HepG2 (cell line): ENCODE measurements around the gene AUP1. TPM values are rescaled to one million over a fixed set of nuclear protein-coding genes. Genes with fewer than 3 reads are reported as not detected.

ENCODE experiments used
- ATAC-seq: fragments of 200-7000 bp; cut with Tn5 transposase; 3 replicates; pipeline ENCODE4 v1.9.1; 2020; ENCODE audit warnings: mild to moderate bottlenecking, moderate library complexity
- BruUV-seq: library from RNA; stranded (reverse); fragments of 400-500 nt; replicated peaks from 2 replicates; lab custom pipeline; 2021; lab: Mats Ljungman, UMichigan
- CTCF ChIA-PET: fragments of 300-600 bp; formaldehyde crosslinking; extraction: SDS; loops from one replicate; lab custom pipeline; 2021; ENCODE audit warnings: low total read pairs, inconsistent platforms, low intra/inter-chr PET ratio; lab: Yijun Ruan, JAX
- POLR2A ChIA-PET: fragments of 350-600 bp; sonication (Branson Sonifier 250); formaldehyde crosslinking; loops from one replicate; lab custom pipeline; 2020; ENCODE audit warnings: antibody characterized with exemption, inconsistent platforms; lab: Yijun Ruan, JAX
- DNase-seq: peaks from one replicate; pipeline ENCODE4 v3.0.0-alpha.2; 2015; ENCODE audit warnings: low spot score
- FAIRE-seq: peaks from 3 replicates; lab custom pipeline; 2011; peaks lifted over from hg19 to GRCh38; lab: Jason Lieb, UNC
- H2AFZ ChIP-seq: one replicate; pipeline ENCODE4 v1.6.1; 2011; ENCODE audit warnings: low read length, inconsistent platforms
- H3K27ac ChIP-seq: fragments of 300-600 bp; 3 replicates; pipeline ENCODE4 v1.8.0; 2011; ENCODE audit warnings: mixed run types, mild to moderate bottlenecking, mixed read lengths, low read length, inconsistent platforms; ENCODE audit not compliant: insufficient read depth; ENCODE audit errors: extremely low read length
- H3K27me3 ChIP-seq, 2 experiments: fragments of 200-600 bp in 1 of 2; 2 replicates in 1 of 2; 3 replicates in 1 of 2; pipeline versions ENCODE4 v1.6.0 to v1.8.0; 2011; ENCODE audit warnings: low read length in 2 of 2, mild to moderate bottlenecking in 2 of 2, moderate library complexity in 2 of 2, inconsistent platforms in 1 of 2; ENCODE audit not compliant: insufficient read depth in 2 of 2, control insufficient read depth in 1 of 2
- H3K36me3 ChIP-seq, 2 experiments: fragments of 200-600 bp in 1 of 2; replicated peaks in 1 of 2; 2 replicates in 1 of 2; 3 replicates in 1 of 2; pipeline versions ENCODE4 v1.5.1 to v1.8.0; 2011; ENCODE audit warnings: low read length in 2 of 2, inconsistent platforms in 1 of 2; ENCODE audit not compliant: insufficient read depth in 2 of 2, control insufficient read depth in 1 of 2
- H3K4me1 ChIP-seq: 2 replicates; pipeline ENCODE4 v1.5.1; 2012; ENCODE audit warnings: low read length, inconsistent platforms; ENCODE audit not compliant: insufficient read depth
- H3K4me2 ChIP-seq: 2 replicates; pipeline ENCODE4 v1.6.0; 2011; ENCODE audit warnings: low read depth, low read length, inconsistent platforms
- H3K4me3 ChIP-seq, 3 experiments: fragments of 200-600 bp in 1 of 3; sonication (generic), shearing (Covaris generic) in 1 of 3; replicated peaks in 1 of 3; 2 replicates each; pipeline ENCODE4 v1.5.1; 2011 to 2016; ENCODE audit warnings: low read length in 3 of 3, inconsistent platforms in 2 of 3, low read depth in 2 of 3, mild to moderate bottlenecking in 2 of 3, control low read depth in 1 of 3, mixed read lengths in 1 of 3; ENCODE audit not compliant: insufficient read depth in 1 of 3
- H3K79me2 ChIP-seq: one replicate; pipeline ENCODE4 v1.6.1; 2011; ENCODE audit warnings: low read length, inconsistent platforms; ENCODE audit not compliant: insufficient read depth
- H3K9ac ChIP-seq: 2 replicates; pipeline ENCODE4 v1.6.0; 2011; ENCODE audit warnings: mild to moderate bottlenecking, low read depth, low read length, inconsistent platforms; ENCODE audit not compliant: insufficient read depth
- H3K9me3 ChIP-seq: 2 replicates; pipeline ENCODE4 v1.5.1; 2012; ENCODE audit warnings: mild to moderate bottlenecking, low read length
- H4K20me1 ChIP-seq: 2 replicates; pipeline ENCODE4 v1.6.0; 2011; ENCODE audit warnings: inconsistent platforms, mild to moderate bottlenecking, low read length, moderate library complexity; ENCODE audit not compliant: insufficient read depth
- AGO1 ChIP-seq: fragments of 200-400 bp; formaldehyde crosslinking; IDR thresholded peaks from 2 replicates; pipeline ENCODE4 v1.6.1; 2017; ENCODE audit warnings: mild to moderate bottlenecking, low read depth, low read length, moderate library complexity; ENCODE audit not compliant: poor library complexity, severe bottlenecking
- AGO2 ChIP-seq: fragments of 200-400 bp; formaldehyde crosslinking; optimal IDR thresholded peaks from 2 replicates; pipeline ENCODE3; 2017; ENCODE audit warnings: mild to moderate bottlenecking, low read depth, low read length, moderate library complexity
- POLR2G ChIP-seq: fragments of 200-400 bp; formaldehyde crosslinking; IDR thresholded peaks from 2 replicates; pipeline ENCODE4 v1.6.1; 2018; ENCODE audit warnings: mild to moderate bottlenecking, low read depth, low read length, moderate library complexity
- RBFOX2 ChIP-seq: fragments of 200-400 bp; formaldehyde crosslinking; IDR thresholded peaks from 2 replicates; pipeline ENCODE4 v1.6.1; 2017; ENCODE audit warnings: low read depth, mild to moderate bottlenecking, low read length
- SRY ChIP-seq: sonication (generic); formaldehyde crosslinking; IDR thresholded peaks from 2 replicates; pipeline ENCODE4 v1.8.0; 2022; ENCODE audit warnings: mild to moderate bottlenecking, missing genetic modification reagents
- ZFX ChIP-seq: sonication (generic); formaldehyde crosslinking; IDR thresholded peaks from 2 replicates; pipeline ENCODE4 v1.4.0; 2020; ENCODE audit warnings: mild to moderate bottlenecking, low read depth, missing genetic modification reagents, moderate library complexity
- ZNF768 ChIP-seq: sonication (generic); formaldehyde crosslinking; IDR thresholded peaks from 2 replicates; pipeline ENCODE4 v1.4.0; 2020; ENCODE audit warnings: missing genetic modification reagents
- ZNF776 ChIP-seq: sonication (generic); formaldehyde crosslinking; IDR thresholded peaks from 2 replicates; pipeline ENCODE4 v1.4.0; 2020; ENCODE audit warnings: mild to moderate bottlenecking, missing genetic modification reagents
- WGBS: methylation state at CpG from one replicate; pipeline ENCODE4 v1.1.6; 2017; ENCODE audit warnings: low lambda C conversion rate; 5-methylcytosine and 5-hydroxymethylcytosine counted together
- in situ Hi-C: cut with HindIII; loops from 2 replicates; pipeline ENCODE4 v1.10.0; 2017; ENCODE audit warnings: low pct_unique_long_range_greater_than_20kb; ENCODE audit not compliant: extremely low pct_ligation_motif_present
- intact Hi-C: fragments of 100-400 bp; cut with micrococcal nuclease; formaldehyde crosslinking; loops from one replicate; pipeline ENCODE4 v1.10.0; 2022; ENCODE audit not compliant: unreplicated experiment
- polyA plus RNA-seq, 8 experiments: library from polyadenylated mRNA; depleted of rRNA in 3 of 8; stranded (reverse) in 7 of 8; unstranded in 1 of 8; fragments of >200 nt; fragmentation: Illumina TruSeq in 4 of 8; extraction: Trizol in 4 of 8; gene quantifications; 2 replicates each; pipeline versions ENCODE4 v1.2.1 to v1.2.3, GENCODE V29; 2011 to 2016; ENCODE audit warnings: low read depth in 4 of 8, missing spikeins in 1 of 8, mixed read lengths in 1 of 8; ENCODE audit not compliant: insufficient read depth in 1 of 8
- total RNA-seq, 5 experiments: library from RNA; depleted of rRNA; stranded (reverse); fragments of >200 nt; fragmentation: Illumina TruSeq; extraction: Trizol; gene quantifications; 2 replicates each; pipeline ENCODE4 v1.2.3, GENCODE V29; 2016; ENCODE audit warnings: low read depth in 1 of 5
- TF ChIP-seq, protein P1 (sequence below): sonication (generic); formaldehyde crosslinking; IDR thresholded peaks from 2 replicates; pipeline ENCODE4 v1.8.1; 2022; ENCODE audit warnings: low read depth, mild to moderate bottlenecking, missing genetic modification reagents

Gene AUP1
- total and polyA plus RNA-seq, 2 of the 13 experiments (the other 11 are each of a cell fraction or from before 2014, with no cell fraction given) = 174 to 267 TPM

DNA sequence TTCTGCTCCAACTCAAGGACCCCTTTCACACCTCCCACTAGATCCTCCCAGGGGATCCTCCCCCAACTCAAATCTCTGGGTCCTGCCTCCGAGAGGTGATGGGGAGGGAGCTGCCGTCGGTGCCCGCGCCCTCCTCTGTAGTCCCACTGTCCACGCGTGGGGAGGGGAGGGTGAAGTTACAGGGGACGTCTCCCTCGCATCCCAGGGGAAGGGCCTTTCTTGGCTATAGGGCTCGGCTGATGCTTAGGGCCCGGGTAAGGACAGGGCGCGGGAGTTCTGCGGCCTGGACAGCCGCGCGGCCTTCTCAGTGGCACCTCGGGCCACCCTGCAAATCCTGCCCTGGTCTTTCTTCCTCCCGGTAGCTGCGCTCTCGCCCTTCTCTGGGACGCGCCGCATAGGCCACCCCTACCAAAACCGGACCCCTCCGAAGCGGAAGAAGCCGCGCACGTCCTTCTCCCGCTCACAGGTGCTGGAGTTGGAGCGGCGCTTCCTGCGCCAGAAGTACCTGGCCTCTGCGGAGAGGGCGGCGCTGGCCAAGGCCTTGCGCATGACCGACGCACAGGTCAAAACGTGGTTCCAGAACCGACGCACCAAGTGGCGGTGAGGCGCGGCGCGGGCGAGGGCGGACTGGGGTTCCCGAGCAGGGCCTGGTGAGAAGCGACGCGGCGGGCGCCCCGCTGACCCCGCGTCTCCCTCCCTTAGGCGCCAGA lies 14.1 kb downstream of the AUP1 start (continued):
- TF ChIP-seq, protein P1, sequence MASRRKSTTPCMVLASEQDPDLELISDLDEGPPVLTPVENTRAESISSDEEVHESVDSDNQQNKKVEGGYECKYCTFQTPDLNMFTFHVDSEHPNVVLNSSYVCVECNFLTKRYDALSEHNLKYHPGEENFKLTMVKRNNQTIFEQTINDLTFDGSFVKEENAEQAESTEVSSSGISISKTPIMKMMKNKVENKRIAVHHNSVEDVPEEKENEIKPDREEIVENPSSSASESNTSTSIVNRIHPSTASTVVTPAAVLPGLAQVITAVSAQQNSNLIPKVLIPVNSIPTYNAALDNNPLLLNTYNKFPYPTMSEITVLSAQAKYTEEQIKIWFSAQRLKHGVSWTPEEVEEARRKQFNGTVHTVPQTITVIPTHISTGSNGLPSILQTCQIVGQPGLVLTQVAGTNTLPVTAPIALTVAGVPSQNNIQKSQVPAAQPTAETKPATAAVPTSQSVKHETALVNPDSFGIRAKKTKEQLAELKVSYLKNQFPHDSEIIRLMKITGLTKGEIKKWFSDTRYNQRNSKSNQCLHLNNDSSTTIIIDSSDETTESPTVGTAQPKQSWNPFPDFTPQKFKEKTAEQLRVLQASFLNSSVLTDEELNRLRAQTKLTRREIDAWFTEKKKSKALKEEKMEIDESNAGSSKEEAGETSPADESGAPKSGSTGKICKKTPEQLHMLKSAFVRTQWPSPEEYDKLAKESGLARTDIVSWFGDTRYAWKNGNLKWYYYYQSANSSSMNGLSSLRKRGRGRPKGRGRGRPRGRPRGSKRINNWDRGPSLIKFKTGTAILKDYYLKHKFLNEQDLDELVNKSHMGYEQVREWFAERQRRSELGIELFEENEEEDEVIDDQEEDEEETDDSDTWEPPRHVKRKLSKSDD = 0 out of 2 replicates have a peak, but pooled peaks have one; percentile 12

DNA sequence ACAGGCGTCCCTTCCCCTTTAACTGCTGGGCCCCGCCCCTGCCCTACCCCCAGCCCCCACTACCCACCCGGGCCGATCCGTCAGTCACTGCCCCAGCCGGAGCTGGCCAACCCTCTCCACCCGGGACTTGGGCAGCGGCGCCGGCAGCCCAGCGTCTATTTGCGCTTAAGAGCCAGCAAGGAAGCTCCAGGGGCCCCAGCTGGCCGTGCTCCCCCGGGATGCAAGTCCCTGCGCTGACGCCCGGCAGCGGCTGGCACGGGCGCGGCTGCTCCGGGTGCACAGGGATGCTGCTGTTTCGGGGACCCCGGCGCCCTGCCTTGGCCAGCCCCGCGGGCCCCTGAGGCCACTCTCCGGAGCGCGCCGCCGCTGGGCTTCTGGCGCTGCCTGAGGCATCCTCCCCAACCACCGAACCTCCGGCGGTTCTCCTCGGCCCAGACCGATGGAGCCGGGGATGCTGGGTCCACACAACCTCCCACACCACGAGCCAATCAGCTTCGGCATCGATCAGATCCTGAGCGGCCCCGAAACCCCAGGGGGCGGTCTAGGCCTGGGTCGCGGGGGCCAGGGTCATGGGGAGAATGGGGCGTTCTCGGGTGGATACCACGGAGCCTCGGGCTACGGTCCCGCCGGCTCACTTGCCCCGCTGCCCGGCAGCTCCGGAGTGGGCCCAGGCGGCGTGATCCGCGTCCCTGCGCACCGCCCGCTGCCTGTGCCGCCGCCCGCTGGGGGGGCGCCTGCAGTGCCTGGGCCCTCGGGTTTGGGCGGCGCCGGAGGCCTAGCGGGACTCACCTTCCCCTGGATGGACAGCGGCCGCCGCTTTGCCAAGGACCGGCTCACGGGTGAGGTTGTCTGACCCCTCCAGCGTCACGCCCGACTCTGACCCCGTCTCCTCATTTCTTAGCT lies 14.9 kb downstream of the AUP1 start, which contains the start of gene TLX2:
TSS of gene TLX2 (plus strand) at position 83 of the 903 bp plus-strand sequence. CDS start at position 440, 357 bp downstream.
- H3K27me3 ChIP-seq = no peaks in the 10 kb centered on the region

More for the DNA sequence above, 14.9 kb downstream of the AUP1 start, which contains the start of gene TLX2:
- Histone ChIP-seq H2AFZ (no peak within 1 kb of the TSS), H3K9ac (peak within 1 kb of the TSS; percentile 68), H4K20me1 (no peaks in the 10 kb centered on the region), H3K4me2 (peak within 1 kb of the TSS; percentile 75), H3K27ac (peak within 1 kb of the TSS; percentile 27), H3K4me3 (peak within 1 kb of the TSS; percentile 43 to 63 (median 62); a peak in 5 of 6 replicates), H3K36me3 (peaks cover 11 to 12% of the 10 kb centered on the region in 2 experiments; a peak in 4 of 5 replicates), H3K4me1 (peaks cover 45% of the 10 kb centered on the region)
- in situ Hi-C loops (no loop called here), intact Hi-C loops (no loop called here)
- ATAC-seq (no peak), FAIRE-seq (no peak), DNase-seq (no peak)
- ChIA-PET CTCF (no interaction called here), POLR2A (interaction anchor here (2.1 to 2.4 kb wide), 2 partner anchors 11 to 15 kb away, joined by 6 to 13 read pairs; partner anchors contain the start of genes AUP1 and HTRA2)
- WGBS = 95% methylated on average over 59 of the region's 82 CpGs
- BruUV-seq = no TSS peak
- TF ChIP-seq RBFOX2 = peak; percentile 46
- TF ChIP-seq AGO1 = peak; percentile 39
- no peak for TF ChIP-seq SRY (CRISPR knock-in tag)
- peak; percentile 19; the same call in 1 of the 2 replicates for TF ChIP-seq ZFX (CRISPR knock-in tag)
- peak; percentile 35; the same call in 1 of the 2 replicates for TF ChIP-seq POLR2G
- TF ChIP-seq ZNF776 (CRISPR knock-in tag) = no peak
- peak; percentile 64 for TF ChIP-seq AGO2
- TF ChIP-seq ZNF768 = peak; percentile 9; the same call in 1 of the 2 replicates
- TF ChIP-seq, all 625 proteins: peak for 6
- Histone ChIP-seq H3K9me3 (no peaks in the 10 kb centered on the region), H3K79me2 (no peaks in the 10 kb centered on the region)
